Islet precursor cell (in vitro differentiated cells): ENCODE data around the gene C17orf75.
A peak's percentile ranks its signal among the peaks of the same experiment; 100 is the strongest.
"Not testable (repeated sequence)": the region's sequence is repeated elsewhere in the genome, so short reads cannot be mapped to it uniquely, and the experiment has no call there.

Source experiments
- DNase-seq: peaks from one replicate; pipeline ENCODE4 v3.0.0-alpha.2; 2018

The C17orf75 gene

GRCh38 chr17:32341857-32342602 lies at the start of gene C17orf75:
C17orf75 (minus strand) TSS chr17:32342173; CDS start chr17:32342139, 34 bp downstream.
- DNase-seq, result peak; percentile 91

- DNase-seq, result no peak
Measured at GRCh38 chr17:32388613-32389459, 46.9 kb upstream of the C17orf75 start.

- not testable (repeated sequence) for DNase-seq
Measured at GRCh38 chr17:32388128-32388527, 46.2 kb upstream of the C17orf75 start.

DNA sequence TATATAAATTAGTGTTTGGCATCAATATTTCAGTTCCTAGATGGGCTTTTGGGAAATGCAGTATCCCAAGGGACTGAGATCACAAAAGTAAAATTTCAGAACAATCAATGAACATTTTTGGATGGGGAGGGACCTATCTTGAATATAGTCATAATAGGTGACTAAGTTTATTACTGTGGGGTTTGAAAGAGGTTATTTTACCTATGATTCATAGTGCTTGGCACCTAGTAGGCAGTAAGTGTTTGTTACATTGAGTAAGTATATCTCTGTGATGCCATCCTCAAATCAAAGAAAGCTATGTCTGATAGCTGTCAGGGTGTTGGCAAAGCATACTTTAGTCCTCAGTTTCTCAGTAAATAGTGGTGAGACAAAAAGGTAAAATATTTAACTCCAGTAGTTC lies 44.9 kb upstream of the C17orf75 start:
- no peak for DNase-seq

GRCh38 chr17:32385971-32386370 lies 44.0 kb upstream of the C17orf75 start:
- no peak for DNase-seq

DNA sequence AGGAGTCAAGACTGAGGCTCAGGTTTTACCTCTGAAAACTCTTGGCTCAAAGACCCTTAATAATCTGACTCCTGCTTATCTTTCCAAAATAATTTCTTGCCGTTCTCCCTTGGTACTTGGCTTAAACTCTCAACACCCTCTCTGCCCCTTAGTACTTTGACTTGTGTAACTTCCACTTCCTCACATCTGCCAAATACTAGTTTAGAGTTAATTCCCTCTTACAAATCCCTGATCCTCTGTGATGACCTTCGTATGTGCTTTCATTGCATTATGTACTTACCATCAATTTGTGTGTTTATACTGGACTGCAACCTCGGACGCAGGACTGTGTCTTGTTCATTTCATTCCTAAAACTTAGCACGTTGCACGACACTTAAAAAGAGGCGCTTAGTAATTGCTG lies 43.1 kb upstream of the C17orf75 start:
- DNase-seq, result no peak

DNA sequence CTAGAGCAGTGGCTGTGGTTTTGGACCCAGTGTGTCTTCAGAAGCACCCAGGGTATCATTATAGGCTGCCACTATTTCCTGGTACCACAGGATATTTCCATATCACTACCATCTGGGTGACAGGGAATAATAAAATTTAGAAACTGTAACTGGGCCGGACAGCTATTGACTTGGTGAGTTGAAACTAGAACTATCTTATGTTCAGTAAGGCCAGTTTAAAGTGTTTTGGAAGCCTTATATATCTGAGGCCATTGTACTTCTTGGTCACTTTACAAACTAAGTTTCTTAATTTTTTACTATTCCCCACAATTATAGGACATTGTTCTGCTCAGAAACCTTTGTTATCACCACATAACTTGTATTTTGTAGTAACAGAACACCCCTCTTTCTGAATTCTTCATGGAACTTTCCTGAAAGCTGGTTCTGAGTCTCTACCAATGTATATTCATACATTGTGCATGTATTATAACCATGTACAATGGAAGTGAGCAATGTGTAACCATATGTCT lies 42.0 kb upstream of the C17orf75 start:
- no peak for DNase-seq

DNA sequence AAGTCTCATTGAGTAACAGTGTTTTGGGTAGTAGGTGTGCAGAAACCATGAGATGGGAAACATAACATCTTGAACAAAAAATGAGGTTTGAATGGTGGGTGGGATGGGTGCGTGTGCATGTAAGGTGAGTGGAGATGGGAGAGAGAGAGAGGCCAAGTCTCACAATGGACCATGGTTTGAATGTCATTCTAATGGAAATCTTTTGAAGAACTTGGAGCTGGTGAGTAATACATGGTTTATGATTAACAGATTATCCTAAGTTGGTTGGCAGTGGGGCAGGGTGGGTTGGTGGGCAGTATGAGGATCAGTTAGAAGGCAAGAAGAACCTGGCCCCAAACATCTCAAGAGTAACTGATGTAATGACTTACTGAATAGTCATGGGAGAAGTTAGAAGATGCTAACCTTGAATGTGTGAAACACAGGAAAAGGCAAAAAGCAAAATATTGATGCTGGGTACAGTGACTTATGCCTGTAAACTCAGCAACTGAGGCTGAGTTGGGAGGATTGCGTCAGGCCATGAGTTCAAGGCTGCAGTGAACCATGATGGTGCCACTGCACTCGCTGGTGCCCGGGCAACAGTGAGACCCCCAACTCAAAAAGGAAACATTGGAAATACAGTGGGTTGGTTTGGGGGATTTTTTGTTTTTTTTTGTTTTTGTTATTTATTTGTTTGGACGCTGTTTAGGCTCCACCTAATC lies 40.7 kb upstream of the C17orf75 start:
- no peak for DNase-seq

GRCh38 chr17:32370426-32370825 lies 28.5 kb upstream of the C17orf75 start:
- DNase-seq, result no peak

DNA sequence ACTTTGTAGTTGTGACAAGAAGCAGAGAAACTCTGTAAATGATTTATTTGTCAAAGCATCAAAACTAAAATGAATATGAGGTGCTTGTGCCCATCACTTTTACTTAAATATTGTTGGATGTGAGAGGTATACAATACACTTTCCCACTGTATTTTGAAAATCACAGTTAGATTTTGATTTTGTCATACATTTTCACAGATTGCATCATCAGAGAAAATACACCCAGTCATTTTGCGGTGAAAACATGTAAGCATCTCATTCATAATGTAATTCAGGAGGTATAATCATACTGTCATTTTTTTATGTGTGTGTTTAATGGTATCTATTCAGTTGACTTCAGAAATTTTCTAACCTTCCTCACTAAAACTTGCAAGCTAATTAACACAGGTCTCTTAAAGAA lies 19.3 kb upstream of the C17orf75 start:
- no peak for DNase-seq

- DNase-seq, result no peak
Measured at GRCh38 chr17:32357615-32358014, 15.6 kb upstream of the C17orf75 start.

GRCh38 chr17:32356750-32357149 lies 14.8 kb upstream of the C17orf75 start:
- no peak for DNase-seq

- no peak for DNase-seq
Measured at GRCh38 chr17:32356378-32356743, 14.4 kb upstream of the C17orf75 start.

DNA sequence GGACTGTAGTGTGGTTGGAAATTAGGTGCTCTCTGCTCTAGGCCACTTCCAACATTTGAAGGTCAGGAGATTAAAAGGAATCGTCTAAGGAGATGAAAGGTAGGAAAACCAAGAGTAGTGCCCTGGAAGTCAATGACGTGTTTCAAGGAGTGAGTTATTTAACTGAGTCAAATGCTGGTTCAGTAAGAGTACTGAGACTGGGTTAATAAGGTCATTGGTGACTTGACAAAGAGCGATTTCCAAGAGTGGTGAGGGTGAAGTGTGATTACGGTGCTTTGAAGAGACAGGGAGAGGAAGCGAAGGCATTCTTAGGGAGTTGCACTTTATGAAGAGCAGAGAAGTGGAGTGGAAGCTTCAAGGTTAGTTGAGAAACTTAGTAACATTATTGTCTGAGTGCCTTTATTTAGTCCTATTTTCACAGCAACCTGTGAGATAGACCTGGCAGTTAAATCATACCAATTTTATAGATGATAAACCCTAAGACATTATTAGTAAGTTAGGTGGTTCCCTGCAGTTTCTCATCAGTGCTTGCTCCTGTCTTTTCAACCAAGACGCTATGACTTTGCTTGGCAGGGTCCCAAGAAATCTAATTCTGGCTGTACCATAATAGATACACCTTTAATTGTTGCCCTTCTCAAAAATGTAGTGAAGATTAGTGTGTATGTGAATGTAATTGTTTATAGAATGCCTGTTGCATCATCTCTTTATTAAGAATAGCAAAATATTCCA lies 13.8 kb upstream of the C17orf75 start:
- no peak for DNase-seq

DNA sequence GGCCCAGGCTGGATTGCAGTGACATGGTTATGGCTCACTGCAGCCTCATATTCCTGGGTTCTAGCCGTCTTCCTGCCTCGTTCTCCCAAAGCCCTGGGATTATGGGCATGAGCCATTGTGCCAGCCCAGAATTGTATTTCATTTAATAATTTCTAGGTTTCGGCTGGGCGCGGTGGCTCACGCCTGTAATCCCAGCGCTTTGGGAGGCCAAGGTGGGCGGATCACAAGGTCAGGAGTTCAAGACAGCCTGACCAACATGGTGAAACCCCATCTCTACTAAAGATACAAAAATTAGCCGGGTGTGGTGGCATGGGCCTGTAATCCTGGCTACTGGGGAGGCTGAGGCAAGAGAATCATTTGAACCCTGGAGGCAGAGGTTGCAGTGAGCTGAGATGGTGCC lies 10.8 kb upstream of the C17orf75 start:
- not testable (repeated sequence) for DNase-seq

DNA sequence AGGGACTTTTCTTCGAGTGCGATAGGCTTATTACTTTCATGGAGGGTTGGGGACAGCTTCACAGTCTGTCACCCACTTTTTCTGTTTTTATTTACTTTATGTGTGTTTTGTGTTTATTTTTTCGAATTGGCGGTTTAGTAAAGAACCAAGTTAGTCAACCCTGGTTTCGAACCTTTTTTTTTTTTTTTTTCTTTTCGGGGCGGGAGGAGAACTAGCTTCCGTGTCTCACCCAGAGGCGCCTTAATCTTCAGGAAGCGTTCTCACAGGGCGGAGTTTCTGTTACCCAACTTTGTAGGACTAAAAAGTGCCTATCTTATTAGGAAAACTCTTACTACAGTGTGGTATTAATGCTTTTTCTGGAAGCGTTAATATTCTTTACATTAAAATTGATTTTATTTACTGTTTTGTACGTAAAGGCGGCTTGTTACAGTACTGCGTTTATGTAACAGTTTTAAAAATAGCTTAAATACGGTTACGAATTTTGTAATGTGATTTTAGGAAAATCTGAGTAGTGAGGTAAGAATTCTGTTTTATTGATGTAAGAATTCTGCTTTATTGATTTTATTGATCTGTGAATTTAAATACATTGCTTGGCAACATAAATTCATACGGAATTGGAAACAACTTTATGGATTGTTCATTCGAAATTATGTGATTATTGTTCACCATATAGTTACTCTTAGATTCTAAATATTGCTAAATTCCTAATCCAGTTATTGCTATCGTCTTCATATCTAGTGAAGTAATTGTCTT lies 8.9 kb upstream of the C17orf75 start:
- no peak for DNase-seq

DNA sequence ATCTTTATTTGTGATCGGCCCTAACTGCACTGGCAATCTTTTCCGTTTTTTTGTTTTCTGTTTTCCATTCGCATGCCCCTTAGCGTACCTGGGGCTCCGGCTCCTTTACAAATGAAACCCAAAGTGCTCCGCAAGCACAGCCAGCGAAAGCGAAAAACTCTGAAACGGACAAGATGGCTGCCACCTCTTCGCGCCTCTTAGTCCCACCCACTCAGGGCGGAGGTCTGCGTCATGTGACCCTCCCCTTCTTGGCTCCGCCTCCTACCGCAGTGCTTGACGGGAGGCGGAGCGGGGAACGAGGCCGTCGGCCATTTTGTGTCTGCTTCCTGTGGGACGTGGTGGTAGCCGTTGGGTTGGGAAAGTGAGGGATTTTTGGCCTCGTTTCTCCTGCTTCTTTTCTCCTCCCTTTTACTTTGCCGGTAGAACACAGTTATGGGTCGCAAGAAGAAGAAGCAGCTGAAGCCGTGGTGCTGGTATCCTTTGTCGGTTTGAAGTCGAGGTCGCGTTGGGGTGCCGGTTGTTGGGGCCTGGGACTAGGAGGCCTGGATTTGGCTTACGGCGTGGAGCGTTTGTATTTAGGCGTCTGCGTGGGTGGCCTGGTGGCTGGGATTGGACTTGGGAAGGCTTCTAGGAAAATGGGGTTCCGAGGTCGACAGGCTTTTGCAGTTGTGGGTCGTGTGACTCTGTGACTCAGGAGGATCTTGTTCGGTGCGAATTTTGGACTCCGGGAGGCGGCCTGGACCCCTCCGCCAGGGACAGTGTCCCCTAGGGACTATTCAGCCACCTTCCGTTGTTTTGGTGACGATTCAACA lies 8.1 kb upstream of the C17orf75 start, which contains the start of gene ZNF207:
Gene ZNF207, plus strand, starts transcription at position 304 of the 812 bp plus-strand sequence. Its CDS starts 129 bp downstream, at position 433.
- peak; percentile 98 for DNase-seq

DNA sequence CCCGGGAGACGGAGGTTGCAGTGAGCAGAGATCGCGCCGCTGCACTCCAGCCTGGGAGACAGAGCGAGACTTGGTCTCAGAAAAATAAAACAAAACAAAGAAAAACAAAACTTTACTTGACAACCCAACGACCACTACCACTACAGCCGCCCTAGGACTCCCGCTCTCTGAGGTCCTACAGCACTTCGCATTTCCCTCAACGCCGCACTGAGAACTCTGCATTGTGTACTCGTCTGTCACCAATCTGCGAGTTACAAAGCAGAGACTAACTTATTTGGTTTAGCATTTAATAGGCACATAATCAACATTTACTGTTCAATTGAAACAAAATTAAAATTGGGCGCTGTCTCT lies 7.5 kb upstream of the C17orf75 start:
- no peak for DNase-seq

DNA sequence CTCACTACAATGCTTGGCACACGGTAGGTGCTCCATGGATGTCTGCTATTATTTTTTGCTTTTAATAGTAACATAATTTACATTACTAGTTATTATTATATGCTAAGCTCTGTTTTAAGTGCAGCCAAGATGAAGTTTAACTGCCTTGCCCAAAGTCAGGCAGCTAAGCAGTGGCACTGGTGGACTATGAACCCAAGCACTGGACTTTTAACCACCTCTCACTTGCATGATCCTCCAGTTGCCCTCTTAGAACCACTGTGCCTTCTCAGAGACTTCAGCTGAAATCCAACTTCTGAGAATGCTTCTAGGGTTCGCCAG lies 6.5 kb upstream of the C17orf75 start:
- DNase-seq, result no peak

GRCh38 chr17:32345951-32346600 lies 4.1 kb upstream of the C17orf75 start:
- DNase-seq, result no peak
